Panc1 (cell line): ENCODE results near the gene SNRPB2. TPM values are rescaled to one million over a fixed set of nuclear protein-coding genes. Genes with fewer than 3 reads are reported as not detected.

Experiments
- ATAC-seq: fragments of 200-7000 bp; cut with Tn5 transposase; 2 replicates; pipeline ENCODE4 v1.9.1; 2020; ENCODE audit warnings: mild to moderate bottlenecking, moderate library complexity
- BruUV-seq: library from RNA; stranded (reverse); fragments of 400-500 nt; replicated peaks from 2 replicates; lab custom pipeline; 2021; lab: Mats Ljungman, UMichigan
- CTCF ChIA-PET: fragments of 300-600 bp; sonication (Branson Sonifier 250); formaldehyde crosslinking; loops from one replicate; lab custom pipeline; 2022; ENCODE audit warnings: antibody characterized with exemption; lab: Charles Lee
- POLR2A ChIA-PET: fragments of 300-600 bp; sonication (Branson Sonifier 250); formaldehyde crosslinking; loops from one replicate; lab custom pipeline; 2022; ENCODE audit warnings: antibody characterized with exemption; lab: Charles Lee
- DNase-seq: peaks from one replicate; pipeline ENCODE4 v3.0.0-alpha.2; 2010; ENCODE audit warnings: low read depth, low spot score
- H3K27ac ChIP-seq: 2 replicates; pipeline ENCODE4 v1.5.1; 2011; ENCODE audit warnings: mild to moderate bottlenecking, low read length, inconsistent platforms
- H3K27me3 ChIP-seq: fragments of 200-500 bp; sonication (Bioruptor generic); 2 replicates; pipeline ENCODE4 v1.6.0; 2014; ENCODE audit warnings: low read length, inconsistent platforms; ENCODE audit not compliant: control insufficient read depth, insufficient read depth
- H3K36me3 ChIP-seq: fragments of 200-500 bp; sonication (Bioruptor generic); 2 replicates; pipeline ENCODE4 v1.5.1; 2014; ENCODE audit warnings: inconsistent platforms, mild to moderate bottlenecking, low read length, moderate library complexity; ENCODE audit not compliant: control insufficient read depth, insufficient read depth
- H3K4me1 ChIP-seq: 2 replicates; pipeline ENCODE4 v1.5.1; 2011; ENCODE audit warnings: inconsistent platforms, mild to moderate bottlenecking, low read length, moderate library complexity; ENCODE audit not compliant: control insufficient read depth, insufficient read depth
- H3K4me3 ChIP-seq, 2 experiments: 2 replicates each; pipeline ENCODE4 v1.5.1; 2011 to 2012; ENCODE audit warnings: low read depth in 2 of 2, low read length in 2 of 2, mild to moderate bottlenecking in 2 of 2, inconsistent platforms in 1 of 2, moderate library complexity in 1 of 2
- H3K9me3 ChIP-seq: fragments of 200-500 bp; sonication (Bioruptor generic); 2 replicates; pipeline ENCODE4 v1.5.1; 2014; ENCODE audit warnings: low read depth, mild to moderate bottlenecking, inconsistent platforms, low read length, moderate library complexity; ENCODE audit not compliant: control insufficient read depth, insufficient read depth
- POLR2AphosphoS5 ChIP-seq: IDR thresholded peaks from 2 replicates; pipeline ENCODE4 v1.6.1; 2012; ENCODE audit warnings: mild to moderate bottlenecking, low read depth, low read length, moderate library complexity
- REST ChIP-seq, 2 experiments: IDR thresholded peaks; 2 replicates each; pipeline ENCODE4 v1.6.1; 2011 to 2012; ENCODE audit warnings: low read depth in 2 of 2, control low read depth in 1 of 2, low read length in 1 of 2, mild to moderate bottlenecking in 1 of 2, moderate library complexity in 1 of 2; ENCODE audit not compliant: insufficient read depth in 1 of 2
- SIN3A ChIP-seq: IDR thresholded peaks from 2 replicates; pipeline ENCODE4 v1.6.1; 2012; ENCODE audit warnings: low read depth, mild to moderate bottlenecking, low read length, moderate library complexity, borderline replicate concordance; ENCODE audit not compliant: insufficient read depth
- TCF7L2 ChIP-seq: IDR thresholded peaks from 2 replicates; pipeline ENCODE4 v1.6.1; 2011; ENCODE audit warnings: mild to moderate bottlenecking, low read depth, low read length, inconsistent platforms
- in situ Hi-C: cut with HindIII; loops from 2 replicates; pipeline ENCODE4 v1.10.0; 2016; ENCODE audit warnings: low sequenced_read_pairs, low pct_unique_long_range_greater_than_20kb
- intact Hi-C: fragments of 100-400 bp; cut with micrococcal nuclease; formaldehyde crosslinking; loops from one replicate; pipeline ENCODE4 v1.10.0; 2022; ENCODE audit not compliant: unreplicated experiment
- total RNA-seq: library from RNA; stranded (reverse); gene quantifications from one replicate; pipeline ENCODE4 v1.2.1, GENCODE V29; 2021; ENCODE audit not compliant: unreplicated experiment
- TF ChIP-seq, protein P1 (sequence below): fragments of 450-650 bp; IDR thresholded peaks from 2 replicates; pipeline ENCODE4 v1.5.1; 2017; ENCODE audit warnings: mild to moderate bottlenecking

The SNRPB2 gene
- total RNA-seq, 1 experiment from 2014 or later = 68.5 TPM

- TF ChIP-seq TCF7L2 (no peak), REST (IDR thresholded peaks at IDR 0.05; ENCODE audit: insufficient read depth in 1 of 2, low read depth in 2 of 2, low read length in 1 of 2) (no peak), SIN3A (no peak), POLR2AphosphoS5 (no peak)
- TF ChIP-seq, protein P1, sequence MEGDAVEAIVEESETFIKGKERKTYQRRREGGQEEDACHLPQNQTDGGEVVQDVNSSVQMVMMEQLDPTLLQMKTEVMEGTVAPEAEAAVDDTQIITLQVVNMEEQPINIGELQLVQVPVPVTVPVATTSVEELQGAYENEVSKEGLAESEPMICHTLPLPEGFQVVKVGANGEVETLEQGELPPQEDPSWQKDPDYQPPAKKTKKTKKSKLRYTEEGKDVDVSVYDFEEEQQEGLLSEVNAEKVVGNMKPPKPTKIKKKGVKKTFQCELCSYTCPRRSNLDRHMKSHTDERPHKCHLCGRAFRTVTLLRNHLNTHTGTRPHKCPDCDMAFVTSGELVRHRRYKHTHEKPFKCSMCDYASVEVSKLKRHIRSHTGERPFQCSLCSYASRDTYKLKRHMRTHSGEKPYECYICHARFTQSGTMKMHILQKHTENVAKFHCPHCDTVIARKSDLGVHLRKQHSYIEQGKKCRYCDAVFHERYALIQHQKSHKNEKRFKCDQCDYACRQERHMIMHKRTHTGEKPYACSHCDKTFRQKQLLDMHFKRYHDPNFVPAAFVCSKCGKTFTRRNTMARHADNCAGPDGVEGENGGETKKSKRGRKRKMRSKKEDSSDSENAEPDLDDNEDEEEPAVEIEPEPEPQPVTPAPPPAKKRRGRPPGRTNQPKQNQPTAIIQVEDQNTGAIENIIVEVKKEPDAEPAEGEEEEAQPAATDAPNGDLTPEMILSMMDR = no peak
- in situ Hi-C loops (no loop called here), intact Hi-C loops (no loop called here)
- Histone ChIP-seq H3K4me1 (no peaks in the 10 kb centered on the region), H3K4me3 (no peak overlapping the region), H3K27me3 (no peaks in the 10 kb centered on the region; the same call in 1 of the 2 replicates), H3K27ac (no peak overlapping the region), H3K36me3 (no peaks in the 10 kb centered on the region), H3K9me3 (no peaks in the 10 kb centered on the region)
- DNase-seq = no peak
- ATAC-seq = no peak
- POLR2A ChIA-PET = no interaction called here
- CTCF ChIA-PET = no interaction called here
- no TSS peak for BruUV-seq
Observed at GRCh38 chr20:16781496-16781895, 51.7 kb downstream of the SNRPB2 start.

DNA sequence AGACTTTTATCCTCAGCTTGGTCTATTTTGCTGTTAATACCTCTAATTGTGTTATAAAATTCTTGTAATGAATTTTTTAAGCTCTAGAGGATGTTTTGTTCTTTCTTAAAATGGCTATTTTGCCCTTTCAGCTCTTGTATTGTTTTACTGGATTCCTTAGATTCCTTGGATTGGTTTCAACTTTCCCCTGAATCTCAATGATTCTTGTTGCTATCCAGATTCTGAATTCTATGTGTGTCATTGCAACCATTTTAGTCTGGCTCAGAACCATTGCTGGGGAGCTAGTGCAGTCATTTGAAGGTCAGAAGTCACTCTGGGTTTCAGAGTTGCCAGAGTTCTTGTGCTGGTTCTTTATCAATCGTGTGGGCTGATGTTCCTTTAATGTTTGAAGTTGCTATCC lies 55.4 kb downstream of the SNRPB2 start:
- no peaks in the 10 kb centered on the region for H3K9me3 ChIP-seq
- CTCF ChIA-PET = no interaction called here
- H3K27ac ChIP-seq = no peak overlapping the region
- TF ChIP-seq SIN3A = no peak
- no peak for TF ChIP-seq REST (IDR thresholded peaks at IDR 0.05; ENCODE audit: insufficient read depth in 1 of 2, low read depth in 2 of 2, low read length in 1 of 2)
- no peak for TF ChIP-seq POLR2AphosphoS5
- TF ChIP-seq, protein P1 = no peak
- no peak for TF ChIP-seq TCF7L2
- intact Hi-C loops = no loop called here
- no peaks in the 10 kb centered on the region for H3K4me1 ChIP-seq
- no peak overlapping the region for H3K4me3 ChIP-seq
- ATAC-seq (no peak), DNase-seq (no peak)
- in situ Hi-C loops = no loop called here
- no peaks in the 10 kb centered on the region for H3K36me3 ChIP-seq
- H3K27me3 ChIP-seq = no peaks in the 10 kb centered on the region
- POLR2A ChIA-PET = interaction anchor here (0.6 kb wide), 1 partner anchor 681 kb away, joined by 5 read pairs; no protein-coding TSS in a partner anchor
- no TSS peak for BruUV-seq

Other genes starting within 250 kb of the SNRPB2 start
- gene KIF16B, start 156.6 kb upstream of the SNRPB2 start, total RNA-seq = 16.6 TPM
- gene OTOR, start 18.3 kb downstream of the SNRPB2 start, total RNA-seq = not detected